ENCODE results near the gene CERT1.

DNA sequence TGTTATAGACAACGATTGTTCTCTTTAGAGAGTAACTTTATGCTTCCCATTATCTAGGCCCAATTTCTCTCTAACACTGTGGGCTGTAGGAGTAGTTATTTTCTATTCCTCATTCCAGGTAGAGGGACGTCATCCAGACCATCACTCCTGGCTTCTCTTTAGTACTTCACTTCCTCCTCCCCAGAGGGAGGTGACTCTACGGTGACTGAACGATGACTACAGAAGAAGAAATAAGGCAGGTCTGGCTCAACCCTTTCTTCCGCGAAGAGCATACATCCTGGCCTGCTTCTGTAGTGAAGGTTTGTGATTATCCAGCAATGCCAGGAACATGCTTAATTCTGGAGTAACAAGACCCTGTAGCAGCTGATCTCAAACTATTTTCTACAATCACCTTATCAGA, 123.6 kb downstream of the CERT1 start:
- TF ChIP-seq, protein P1, sequence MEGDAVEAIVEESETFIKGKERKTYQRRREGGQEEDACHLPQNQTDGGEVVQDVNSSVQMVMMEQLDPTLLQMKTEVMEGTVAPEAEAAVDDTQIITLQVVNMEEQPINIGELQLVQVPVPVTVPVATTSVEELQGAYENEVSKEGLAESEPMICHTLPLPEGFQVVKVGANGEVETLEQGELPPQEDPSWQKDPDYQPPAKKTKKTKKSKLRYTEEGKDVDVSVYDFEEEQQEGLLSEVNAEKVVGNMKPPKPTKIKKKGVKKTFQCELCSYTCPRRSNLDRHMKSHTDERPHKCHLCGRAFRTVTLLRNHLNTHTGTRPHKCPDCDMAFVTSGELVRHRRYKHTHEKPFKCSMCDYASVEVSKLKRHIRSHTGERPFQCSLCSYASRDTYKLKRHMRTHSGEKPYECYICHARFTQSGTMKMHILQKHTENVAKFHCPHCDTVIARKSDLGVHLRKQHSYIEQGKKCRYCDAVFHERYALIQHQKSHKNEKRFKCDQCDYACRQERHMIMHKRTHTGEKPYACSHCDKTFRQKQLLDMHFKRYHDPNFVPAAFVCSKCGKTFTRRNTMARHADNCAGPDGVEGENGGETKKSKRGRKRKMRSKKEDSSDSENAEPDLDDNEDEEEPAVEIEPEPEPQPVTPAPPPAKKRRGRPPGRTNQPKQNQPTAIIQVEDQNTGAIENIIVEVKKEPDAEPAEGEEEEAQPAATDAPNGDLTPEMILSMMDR (IDR thresholded peaks at IDR 0.05; ENCODE audit: poor library complexity), result no peak
- no peak for TF ChIP-seq EZH2 (IDR thresholded peaks at IDR 0.05; ENCODE audit: borderline replicate concordance)
- TF ChIP-seq EZH2phosphoT487 (IDR thresholded peaks at IDR 0.05; ENCODE audit: low read depth, severe bottlenecking, unreplicated experiment), result no peak
